Activated CD4-positive, alpha-beta T cell treated with anti-CD3 and anti-CD28 coated beads, Interleukin-2, Interleukin-6, amounts not matched to agents 100 ng/mL and 50 ng/mL, durations not matched to agents 16 hours and 8 hours (primary cell): ENCODE data around the gene DNASE1L1.
"Not testable (repeated sequence)": the region's sequence is repeated elsewhere in the genome, so short reads cannot be mapped to it uniquely, and the experiment has no call there.

ENCODE experiments used
- DNase-seq: peaks from one replicate; pipeline ENCODE4 v3.0.0-alpha.2; 2020

Gene DNASE1L1

GRCh38 chrX:154403192-154403591 is 5.9 kb downstream of the DNASE1L1 start:
- no peak for DNase-seq

GRCh38 chrX:154402622-154403127 is 6.4 kb downstream of the DNASE1L1 start:
- DNase-seq: no peak

DNA sequence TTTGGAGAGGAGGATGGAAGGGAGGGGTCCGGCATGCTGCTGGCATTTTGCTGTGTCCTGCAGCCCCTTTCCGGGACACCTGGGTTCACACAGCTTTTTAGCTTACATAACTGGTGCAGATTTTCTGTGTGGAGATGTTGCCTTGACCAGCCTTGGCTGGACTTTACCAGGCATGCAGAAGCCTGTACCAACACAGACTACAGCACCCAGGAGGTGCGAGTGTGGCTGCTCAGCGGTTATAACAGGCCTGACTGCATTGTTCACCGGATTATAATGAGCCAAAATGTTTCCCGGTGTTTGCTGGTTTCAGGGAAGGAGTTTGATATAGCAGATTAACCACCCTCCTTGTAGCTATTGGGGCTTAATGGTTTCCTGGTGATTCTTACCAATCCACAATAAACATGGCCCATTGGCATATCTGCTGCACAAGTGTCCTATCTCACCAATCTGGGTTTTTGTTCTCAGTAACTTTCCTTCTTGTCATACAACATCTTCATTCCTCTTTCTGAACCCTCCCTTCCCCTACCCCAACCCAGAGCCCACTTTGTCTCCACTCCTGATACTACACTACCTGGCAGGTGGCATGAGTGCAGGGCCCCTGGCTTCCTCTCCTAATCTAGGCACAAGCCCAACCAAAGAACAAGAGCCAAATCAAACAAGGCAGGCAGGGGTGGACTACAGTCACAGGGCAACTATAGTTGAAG is 7.0 kb downstream of the DNASE1L1 start:
- DNase-seq: peak; percentile 21

DNA sequence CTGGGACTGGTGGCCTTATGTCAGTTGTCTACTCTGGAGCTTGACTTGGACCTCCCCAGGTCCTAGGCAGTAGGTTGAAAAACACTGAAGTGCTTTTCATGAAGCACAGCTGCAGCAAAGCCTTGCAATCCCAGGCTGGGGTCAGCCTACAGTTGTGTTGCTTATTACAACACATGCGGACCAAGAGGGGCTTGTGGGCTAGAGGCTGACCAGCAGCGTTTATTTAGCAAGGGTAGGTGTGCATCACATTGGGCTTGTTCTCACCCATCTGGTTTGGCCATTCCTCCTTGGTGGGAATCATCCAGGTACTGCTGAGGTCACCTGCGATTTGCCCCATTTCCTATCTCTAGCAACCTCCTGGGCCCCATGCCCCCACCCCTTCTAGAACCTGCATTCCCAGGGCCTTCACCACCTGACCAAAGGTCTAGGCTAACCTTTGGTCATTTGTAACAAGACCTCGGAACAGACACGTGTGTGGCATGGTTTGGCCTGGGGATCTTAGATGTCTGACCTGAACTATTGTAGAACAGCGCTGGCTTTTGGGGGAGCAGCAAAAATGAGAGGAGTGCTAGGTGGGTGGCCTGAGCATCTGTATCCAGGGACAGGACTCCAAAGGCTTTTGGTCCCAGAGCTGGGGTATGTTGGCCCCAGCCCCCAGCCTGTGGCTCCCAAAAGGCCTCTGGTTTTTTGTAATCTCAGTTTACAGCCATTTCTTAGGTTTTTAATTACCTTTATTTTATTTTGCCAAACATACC is 7.8 kb downstream of the DNASE1L1 start:
- peak; percentile 47 for DNase-seq

- DNase-seq: not testable (repeated sequence)
These were observed 8.7 kb downstream of the DNASE1L1 start for GRCh38 chrX:154400369-154400817.

DNA sequence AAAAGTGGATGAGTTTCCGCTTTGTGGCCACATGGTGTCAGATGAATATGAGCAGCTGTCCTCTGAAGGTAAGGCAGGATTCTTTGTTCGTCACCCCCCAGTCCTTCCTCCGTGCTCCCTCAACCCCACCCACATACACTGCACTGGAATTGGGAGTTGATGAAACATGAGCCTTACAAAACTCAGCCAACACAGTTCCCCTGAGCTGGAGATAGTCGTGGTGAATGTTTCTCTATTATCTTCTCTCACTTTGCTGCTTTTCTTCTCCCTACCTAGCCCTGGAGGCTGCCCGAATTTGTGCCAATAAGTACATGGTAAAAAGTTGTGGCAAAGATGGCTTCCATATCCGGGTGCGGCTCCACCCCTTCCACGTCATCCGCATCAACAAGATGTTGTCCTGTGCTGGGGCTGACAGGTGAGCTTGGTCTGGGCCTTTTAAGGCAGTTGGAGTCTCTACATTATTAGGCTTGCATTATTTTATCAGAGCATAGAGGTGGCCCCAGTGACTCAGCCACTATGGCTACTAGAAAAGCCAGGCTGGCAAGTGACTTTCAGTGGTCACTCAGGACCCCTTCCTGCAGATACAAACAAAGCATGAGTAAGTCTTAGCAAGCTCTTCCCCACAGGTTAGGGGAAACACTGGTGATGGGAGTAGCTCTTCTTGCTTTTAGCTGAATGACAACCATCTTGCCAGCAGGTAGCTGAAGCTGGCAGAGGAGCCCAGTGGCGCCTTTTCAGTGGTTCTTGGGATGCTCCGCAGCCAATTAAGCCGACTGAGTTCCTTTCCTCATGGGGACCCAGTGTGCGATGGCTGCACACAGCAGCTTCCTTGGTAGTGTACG is 9.3 kb downstream of the DNASE1L1 start:
- peak; percentile 31 for DNase-seq

DNA sequence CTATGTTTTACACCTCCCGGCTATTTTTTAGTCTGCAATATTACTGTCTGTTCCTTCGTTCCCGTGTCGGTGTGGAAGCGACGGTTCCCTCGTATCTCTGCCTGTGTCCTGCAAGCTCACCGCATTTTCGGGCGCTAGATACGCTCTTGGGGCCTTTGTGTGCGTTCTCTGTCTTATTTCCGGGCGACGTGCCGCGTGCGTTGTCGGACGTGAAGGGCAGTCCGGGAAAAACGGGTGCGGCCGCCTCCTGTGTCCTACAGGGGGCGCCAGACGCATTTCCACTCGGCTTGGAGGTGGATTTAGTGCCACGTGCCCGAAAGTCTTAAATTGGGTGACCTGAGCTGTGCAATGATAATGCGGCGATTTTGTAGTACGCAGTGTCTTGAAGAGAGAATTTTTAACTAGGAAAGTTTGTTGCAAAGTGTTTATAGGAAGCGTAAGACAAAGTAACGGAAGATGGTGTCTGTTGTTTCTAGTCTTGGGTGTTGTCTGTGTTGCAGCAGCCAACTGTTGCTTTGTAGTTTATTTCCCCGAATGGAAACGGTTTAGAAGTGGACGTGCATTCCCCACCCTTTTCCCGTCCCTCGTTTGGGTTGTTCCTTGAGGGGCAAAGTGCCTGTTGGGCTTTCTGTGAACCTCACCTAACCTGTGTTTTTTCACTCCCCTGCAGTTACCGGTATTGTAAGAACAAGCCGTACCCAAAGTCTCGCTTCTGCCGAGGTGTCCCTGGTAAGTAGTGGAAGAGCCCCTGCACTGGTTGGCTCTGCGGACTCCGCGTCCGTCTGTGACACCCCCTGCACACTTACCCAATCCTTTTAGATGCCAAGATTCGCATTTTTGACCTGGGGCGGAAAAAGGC is 10.2 kb downstream of the DNASE1L1 start:
- DNase-seq: peak; percentile 86

GRCh38 chrX:154397888-154398667 is 11.0 kb downstream of the DNASE1L1 start, which contains the start of gene RPL10:
Gene RPL10 (plus strand): TSS chrX:154398377. CDS start chrX:154398520, 143 bp downstream.
- DNase-seq: peak; percentile 95

DNA sequence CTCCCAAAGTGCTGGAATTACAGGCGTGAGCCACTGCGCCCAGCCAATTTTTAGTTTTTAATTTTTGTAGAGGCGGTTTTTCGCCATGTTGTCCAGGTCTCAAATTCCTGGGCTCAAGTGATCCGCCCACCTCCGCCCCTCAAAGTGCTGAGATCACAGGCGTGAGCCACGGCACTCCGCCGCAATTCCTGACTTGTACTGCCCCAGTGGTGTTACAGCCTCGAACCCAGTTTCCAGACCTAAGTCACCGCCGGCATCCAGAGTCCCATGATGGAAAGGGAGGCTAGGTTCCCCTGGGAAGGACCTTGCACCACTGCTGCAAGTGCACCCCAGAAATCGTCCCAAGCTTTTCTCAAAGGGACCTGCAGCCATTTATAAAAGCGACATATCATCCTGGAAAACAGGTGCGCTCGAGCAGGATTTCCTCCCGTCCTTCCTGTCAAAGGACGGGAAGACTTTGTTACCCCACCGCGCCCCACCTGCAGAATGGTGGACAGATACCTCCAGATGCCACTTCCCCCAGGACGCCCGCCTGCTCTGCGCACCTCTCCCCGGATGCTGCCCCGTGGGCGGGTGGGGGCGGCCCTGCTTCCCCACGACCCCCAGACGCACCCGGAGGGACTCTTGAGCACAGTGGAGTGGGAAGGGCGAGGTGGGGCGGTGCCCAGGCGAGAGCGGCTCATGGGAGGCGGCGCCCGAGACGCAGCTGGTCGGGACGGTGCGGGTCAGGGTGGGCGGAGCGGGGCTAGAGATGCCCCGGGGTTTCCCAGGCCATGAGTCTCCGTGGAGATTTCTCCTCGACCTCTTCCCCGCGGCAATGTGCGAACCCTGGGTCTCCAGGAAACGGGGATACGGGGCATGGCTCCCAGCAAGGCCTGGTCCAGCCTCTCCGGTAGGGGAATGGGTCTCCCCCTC is 11.8 kb downstream of the DNASE1L1 start:
- DNase-seq: peak; percentile 78

GRCh38 chrX:154396363-154396762 is 12.7 kb downstream of the DNASE1L1 start:
- not testable (repeated sequence) for DNase-seq

DNA sequence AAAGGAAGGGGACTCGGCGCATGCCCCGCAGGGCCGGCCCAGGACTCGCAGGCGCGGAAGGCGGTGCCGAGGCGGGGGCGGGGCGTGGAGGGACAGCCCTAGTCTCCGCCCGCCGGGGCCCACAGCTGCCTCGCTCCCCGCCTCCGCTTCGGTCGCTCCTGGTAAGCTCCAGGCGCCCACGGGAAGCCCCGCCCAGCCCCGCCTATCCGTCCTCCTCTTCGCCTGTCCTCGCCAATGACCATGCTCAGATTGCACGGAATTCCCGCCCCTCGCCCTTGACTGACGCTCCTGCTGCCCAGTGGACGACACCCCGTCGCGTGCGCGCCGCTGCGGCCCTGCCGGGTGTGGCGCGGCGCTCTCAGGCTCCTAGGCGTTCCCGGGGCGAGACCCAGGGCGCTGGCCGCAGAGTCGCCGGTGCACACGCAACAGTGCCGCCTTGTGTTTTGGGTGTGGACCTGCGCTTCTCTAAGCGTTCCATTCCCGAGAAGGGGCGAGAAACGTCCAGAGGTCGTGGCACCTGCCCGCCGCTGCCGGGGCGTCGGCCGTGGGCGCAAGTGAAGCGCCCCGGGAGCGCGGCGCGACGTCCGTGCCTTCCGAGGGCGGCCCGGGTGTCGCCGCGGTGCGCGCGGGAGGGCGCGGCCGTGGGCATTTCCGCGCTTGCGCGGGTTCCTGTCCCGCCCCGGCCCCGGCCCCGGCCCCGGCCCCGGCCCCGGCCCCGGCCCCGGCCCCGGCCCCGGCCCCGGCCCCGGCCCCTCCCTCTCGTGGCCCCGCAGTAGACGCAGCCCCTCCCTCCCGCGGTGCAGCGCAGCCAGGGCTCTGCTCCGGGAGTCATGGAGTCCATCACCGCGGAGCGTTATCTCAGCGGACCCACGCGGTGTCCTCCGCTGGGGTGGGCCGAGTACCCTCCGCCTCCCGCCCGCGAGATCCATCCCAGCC is 19.0 kb downstream of the DNASE1L1 start:
- DNase-seq: not testable (repeated sequence)

DNA sequence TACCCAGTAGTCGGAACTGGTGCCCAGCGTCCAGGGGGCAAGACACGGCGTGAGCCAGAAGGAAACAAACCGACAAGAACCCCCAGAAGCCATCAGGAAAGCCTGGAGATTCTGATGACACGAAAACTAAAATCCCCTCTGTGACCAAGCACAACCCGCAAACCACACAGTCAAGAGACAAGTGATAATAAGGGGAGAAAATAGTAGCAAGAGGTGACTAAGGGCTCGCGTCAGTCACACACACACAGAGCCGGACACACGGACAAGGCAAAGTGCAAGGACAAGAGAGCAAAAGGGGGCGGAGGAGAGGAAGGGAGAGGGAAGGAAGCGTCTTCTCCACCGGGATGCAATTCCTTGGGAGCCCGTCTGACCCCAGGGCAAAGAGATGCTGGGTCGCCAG is 20.4 kb downstream of the DNASE1L1 start:
- DNase-seq: not testable (repeated sequence)

DNA sequence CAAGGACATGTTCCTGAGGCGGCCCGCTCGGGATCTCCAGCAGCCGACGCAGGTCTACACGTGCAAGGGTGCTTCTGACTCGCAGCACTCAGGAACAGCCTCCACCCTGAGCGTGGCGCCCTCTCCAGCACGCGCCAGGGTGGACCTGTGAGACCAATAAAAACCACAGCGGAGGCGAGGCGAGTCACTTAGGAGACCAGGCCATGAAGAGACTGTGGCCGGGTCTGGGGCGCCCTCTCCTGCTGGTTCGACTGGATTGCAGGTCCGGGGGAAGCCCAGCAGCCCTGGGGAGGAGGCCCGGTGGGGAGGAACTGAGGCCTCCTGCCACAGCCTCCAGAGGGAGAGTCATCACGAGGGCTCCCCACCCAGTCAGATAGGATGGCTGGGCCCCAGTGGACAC is 21.0 kb downstream of the DNASE1L1 start:
- not testable (repeated sequence) for DNase-seq

GRCh38 chrX:154384284-154384892 is 24.7 kb downstream of the DNASE1L1 start:
- no peak for DNase-seq

DNA sequence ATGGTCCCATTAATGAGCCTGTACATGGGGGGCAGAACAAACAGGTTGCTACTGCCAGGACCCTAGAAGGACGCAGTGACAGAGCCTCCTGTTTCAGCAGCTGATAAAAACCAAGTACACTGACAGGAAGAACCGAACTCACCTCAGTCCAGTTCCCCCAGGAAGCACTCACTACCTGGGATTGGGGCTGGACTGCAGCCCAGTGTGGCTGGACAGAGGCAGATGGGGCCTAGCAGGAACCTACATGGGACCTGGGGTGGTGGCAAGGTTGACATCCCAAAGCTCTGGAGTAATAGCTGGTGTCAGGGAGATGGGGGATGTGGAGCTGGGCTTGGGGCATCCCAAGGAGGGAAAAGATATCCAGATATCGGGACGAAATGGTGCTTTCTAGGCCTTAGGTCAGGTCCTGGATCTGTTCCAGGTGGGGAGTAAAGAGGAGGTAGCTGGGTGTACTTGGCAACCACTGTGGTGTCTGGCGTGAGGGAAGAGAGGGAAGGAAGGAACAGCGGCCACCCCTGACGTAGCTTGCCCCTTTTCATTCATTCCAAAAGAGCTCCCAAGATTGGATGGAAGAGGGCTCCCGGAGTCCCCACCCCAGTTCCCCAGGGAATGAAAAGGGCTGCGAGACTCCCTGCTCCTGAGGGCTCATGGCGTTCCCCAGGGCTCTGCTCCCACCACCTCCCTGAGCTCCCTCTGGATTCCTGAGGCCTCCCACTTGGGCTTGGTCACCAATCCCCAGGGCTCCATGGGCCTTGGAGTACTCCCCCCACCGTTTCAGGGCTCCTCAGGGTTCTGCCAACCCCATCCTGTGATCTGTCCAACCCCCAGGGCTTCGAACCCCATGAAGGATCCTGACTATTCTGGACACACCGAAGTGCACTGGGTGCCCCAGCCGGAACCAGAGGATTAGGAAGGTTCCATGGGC is 25.4 kb downstream of the DNASE1L1 start:
- no peak for DNase-seq

- DNase-seq: no peak
These were observed 26.5 kb downstream of the DNASE1L1 start for GRCh38 chrX:154382483-154383069.

GRCh38 chrX:154381271-154381670 is 27.8 kb downstream of the DNASE1L1 start:
- DNase-seq: no peak
